ENCODE data around the gene TADA2B.

DNA sequence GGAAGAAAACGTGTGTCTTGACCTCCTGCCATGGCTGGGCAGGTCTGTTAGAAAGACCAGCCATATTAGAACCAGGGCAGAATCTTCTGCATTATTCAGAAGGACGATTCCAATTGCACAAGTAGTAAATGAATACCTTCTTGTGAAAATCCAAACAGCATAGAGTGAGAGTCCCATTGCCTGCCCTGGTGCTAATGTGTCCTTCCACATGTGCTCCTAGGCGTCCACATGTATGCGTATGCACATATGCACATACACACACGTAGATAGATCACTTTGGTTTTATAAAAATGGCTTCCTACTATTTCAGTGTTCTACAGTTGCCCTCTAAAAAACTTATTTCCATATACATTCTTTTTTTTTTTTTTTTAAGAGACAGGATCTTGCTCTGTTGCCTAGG is 34.9 kb downstream of the TADA2B start:
- no peak for TF ChIP-seq POLR2A (IDR thresholded peaks at IDR 0.05)
- TF ChIP-seq, protein P1, sequence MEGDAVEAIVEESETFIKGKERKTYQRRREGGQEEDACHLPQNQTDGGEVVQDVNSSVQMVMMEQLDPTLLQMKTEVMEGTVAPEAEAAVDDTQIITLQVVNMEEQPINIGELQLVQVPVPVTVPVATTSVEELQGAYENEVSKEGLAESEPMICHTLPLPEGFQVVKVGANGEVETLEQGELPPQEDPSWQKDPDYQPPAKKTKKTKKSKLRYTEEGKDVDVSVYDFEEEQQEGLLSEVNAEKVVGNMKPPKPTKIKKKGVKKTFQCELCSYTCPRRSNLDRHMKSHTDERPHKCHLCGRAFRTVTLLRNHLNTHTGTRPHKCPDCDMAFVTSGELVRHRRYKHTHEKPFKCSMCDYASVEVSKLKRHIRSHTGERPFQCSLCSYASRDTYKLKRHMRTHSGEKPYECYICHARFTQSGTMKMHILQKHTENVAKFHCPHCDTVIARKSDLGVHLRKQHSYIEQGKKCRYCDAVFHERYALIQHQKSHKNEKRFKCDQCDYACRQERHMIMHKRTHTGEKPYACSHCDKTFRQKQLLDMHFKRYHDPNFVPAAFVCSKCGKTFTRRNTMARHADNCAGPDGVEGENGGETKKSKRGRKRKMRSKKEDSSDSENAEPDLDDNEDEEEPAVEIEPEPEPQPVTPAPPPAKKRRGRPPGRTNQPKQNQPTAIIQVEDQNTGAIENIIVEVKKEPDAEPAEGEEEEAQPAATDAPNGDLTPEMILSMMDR (IDR thresholded peaks at IDR 0.05), result no peak
- no peak for TF ChIP-seq POLR2AphosphoS5 (IDR thresholded peaks at IDR 0.05)
